GM21447 (cell line): ENCODE measurements around the gene APLN.

Experiments used
- ATAC-seq: cut with Tn5 transposase; IDR thresholded peaks from one replicate; pipeline ENCODE4 v1.9.1; 2021; ENCODE audit not compliant: unreplicated experiment

APLN gene

GRCh38 chrX:129661369-129661768 is 6.6 kb upstream of the APLN start:
- no peak for ATAC-seq

- ATAC-seq = no peak
Measured at GRCh38 chrX:129659861-129660260, 5.1 kb upstream of the APLN start.

- no peak for ATAC-seq
Measured at GRCh38 chrX:129659141-129659540, 4.4 kb upstream of the APLN start.

- ATAC-seq = no peak
Measured at GRCh38 chrX:129658429-129658828, 3.7 kb upstream of the APLN start.

GRCh38 chrX:129655547-129656249 is 942 bp upstream of the APLN start:
- ATAC-seq = no peak

- peak; percentile 62 for ATAC-seq
Measured at GRCh38 chrX:129653971-129654651, 645 bp downstream of the APLN start.

GRCh38 chrX:129653181-129653970 is 1.4 kb downstream of the APLN start:
- no peak for ATAC-seq

- ATAC-seq = no peak
Measured at GRCh38 chrX:129652565-129653169, 2.1 kb downstream of the APLN start.

GRCh38 chrX:129651756-129652564 is 2.8 kb downstream of the APLN start:
- no peak for ATAC-seq

GRCh38 chrX:129650821-129651510 is 3.8 kb downstream of the APLN start:
- no peak for ATAC-seq

- no peak for ATAC-seq
Measured at GRCh38 chrX:129650183-129650689, 4.5 kb downstream of the APLN start.

GRCh38 chrX:129649268-129650182 is 5.2 kb downstream of the APLN start:
- ATAC-seq = no peak

- no peak for ATAC-seq
Measured at GRCh38 chrX:129648514-129649267, 6.1 kb downstream of the APLN start.

- ATAC-seq = no peak
Measured at GRCh38 chrX:129647418-129648410, 7.0 kb downstream of the APLN start.

- no peak for ATAC-seq
Measured at GRCh38 chrX:129646566-129647417, 8.0 kb downstream of the APLN start.

- no peak for ATAC-seq
Measured at GRCh38 chrX:129642641-129643040, 12.1 kb downstream of the APLN start.
